GM19193 (cell line): ENCODE data around the gene REM1.

Experiments used
- POLR2A ChIP-seq: IDR thresholded peaks from 4 replicates; pipeline ENCODE4 v1.6.1; 2011; ENCODE audit not compliant: insufficient read depth, insufficient read length; ENCODE audit errors: extremely low read depth

Gene REM1, protein sequence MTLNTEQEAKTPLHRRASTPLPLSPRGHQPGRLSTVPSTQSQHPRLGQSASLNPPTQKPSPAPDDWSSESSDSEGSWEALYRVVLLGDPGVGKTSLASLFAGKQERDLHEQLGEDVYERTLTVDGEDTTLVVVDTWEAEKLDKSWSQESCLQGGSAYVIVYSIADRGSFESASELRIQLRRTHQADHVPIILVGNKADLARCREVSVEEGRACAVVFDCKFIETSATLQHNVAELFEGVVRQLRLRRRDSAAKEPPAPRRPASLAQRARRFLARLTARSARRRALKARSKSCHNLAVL

DNA sequence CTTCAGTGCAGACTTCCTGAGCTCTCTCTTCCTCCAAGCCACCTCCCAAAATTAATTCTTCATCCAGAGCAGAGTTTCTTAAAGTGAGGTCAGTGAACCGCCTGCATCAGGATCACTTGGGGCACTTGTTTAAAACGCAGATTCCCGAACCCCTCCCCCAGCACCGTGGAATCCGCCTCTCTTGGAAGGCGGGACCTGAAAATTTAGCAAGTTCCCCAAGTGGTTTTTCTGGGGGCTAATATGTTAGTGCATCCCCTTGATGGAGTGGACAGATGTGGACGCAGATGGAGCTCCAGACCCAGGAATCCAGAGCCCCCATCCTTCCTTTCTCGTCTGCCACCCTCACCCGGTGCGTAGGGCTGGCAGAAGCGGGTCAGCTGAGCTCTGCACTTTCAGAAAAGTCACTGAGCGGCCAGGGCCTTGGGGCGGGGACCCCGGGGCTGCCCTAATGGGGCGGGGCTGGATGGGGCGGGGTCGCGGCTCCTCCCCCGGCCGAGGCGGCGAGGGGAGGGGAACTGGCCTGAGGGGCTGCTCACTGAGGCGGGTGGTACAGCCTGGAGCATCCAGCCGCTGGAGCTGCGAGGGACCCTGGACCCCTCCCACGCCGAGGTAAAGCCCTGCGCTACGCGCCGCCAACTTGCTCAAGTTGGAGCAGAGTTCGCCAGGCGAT, at the start of gene REM1, which contains the start of gene DEFB124:
Gene REM1 (plus strand): TSS at position 531 of the 670 bp plus-strand sequence. CDS start 1,158 bp downstream, outside the sequence.
Gene DEFB124 (minus strand): TSS at position 370 of the 670 bp plus-strand sequence. CDS start 2,114 bp downstream, outside the sequence.
- TF ChIP-seq POLR2A = no peak

DNA sequence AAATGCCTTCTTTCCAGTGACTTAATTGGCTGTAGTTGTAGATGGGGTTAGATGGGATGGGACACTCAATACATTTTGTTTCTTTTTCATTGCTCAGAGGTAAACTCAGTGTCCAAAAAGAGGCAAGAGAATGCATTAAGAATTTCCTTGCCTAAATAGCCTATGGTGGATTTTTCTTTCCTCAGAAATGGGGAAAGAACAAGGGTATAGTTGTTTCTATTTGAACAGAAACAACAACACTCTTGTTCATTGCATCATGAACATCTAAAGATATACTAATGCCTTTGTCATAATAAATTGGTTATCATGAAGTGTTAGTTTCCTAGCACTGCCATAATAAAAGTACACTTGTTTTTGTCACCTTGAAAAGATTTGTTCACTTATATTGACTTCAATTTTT, 49.3 kb upstream of the REM1 start:
- TF ChIP-seq POLR2A = no peak

DNA sequence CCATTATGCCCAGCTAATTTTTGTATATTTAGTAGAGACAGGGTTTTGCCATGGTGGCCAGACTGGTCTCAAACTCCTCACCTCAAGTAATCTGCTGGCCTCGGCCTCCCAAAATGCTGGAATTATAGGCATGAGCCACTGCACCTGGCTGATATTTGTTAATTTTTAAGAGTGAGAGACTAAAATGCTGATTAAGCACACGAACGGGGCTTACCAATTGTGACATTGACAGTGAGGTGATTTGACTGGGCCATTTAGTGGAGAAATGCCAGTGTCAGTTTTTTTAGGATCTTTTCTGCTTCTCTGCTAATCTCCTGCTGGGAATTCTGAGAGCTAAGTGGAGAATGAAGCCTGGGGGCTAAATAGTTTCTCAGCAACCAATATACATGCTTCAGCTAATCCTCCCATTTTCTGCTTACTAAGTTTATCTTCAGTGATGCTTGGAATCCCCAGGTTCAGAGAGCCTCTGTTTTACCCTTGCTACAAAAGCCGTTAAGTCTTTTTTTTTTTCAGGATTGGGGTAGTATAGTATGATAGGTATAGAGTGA, 44.4 kb upstream of the REM1 start:
- no peak for TF ChIP-seq POLR2A

DNA sequence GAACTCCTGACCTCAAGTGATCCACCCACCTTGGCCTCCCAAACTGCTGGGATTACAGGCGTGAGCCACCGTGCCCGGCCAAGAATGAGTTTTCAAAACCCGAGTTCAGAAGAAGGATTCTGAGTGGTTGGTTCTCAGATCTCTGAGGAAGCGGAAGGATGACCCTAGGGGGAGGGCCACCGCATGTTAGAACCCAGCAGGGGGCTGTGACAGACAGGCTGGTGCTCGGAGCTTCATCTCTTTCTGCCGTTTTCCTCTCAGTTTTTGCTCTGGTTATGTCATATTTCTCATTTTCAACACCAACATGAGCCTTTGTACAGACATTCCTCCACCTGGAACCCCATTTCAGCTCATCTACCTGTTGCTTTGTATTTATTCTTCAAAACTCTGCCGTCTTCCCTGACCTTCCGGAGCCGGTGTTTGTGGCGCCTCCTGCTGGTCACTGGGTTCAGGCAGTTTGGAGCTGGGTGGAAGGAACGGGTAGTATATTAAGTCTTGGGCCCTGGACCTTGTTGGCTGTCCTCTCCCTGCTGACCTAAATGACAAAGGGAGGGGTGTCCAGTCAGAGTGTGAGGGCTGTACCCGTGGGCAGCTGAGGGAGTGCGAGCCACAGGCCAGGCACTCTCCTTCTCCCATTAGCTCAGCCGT, 35.0 kb upstream of the REM1 start, which contains the start of gene DEFB123:
Gene DEFB123 (plus strand): TSS at position 621 of the 648 bp plus-strand sequence. CDS start 67 bp downstream, outside the sequence.
- no peak for TF ChIP-seq POLR2A

DNA sequence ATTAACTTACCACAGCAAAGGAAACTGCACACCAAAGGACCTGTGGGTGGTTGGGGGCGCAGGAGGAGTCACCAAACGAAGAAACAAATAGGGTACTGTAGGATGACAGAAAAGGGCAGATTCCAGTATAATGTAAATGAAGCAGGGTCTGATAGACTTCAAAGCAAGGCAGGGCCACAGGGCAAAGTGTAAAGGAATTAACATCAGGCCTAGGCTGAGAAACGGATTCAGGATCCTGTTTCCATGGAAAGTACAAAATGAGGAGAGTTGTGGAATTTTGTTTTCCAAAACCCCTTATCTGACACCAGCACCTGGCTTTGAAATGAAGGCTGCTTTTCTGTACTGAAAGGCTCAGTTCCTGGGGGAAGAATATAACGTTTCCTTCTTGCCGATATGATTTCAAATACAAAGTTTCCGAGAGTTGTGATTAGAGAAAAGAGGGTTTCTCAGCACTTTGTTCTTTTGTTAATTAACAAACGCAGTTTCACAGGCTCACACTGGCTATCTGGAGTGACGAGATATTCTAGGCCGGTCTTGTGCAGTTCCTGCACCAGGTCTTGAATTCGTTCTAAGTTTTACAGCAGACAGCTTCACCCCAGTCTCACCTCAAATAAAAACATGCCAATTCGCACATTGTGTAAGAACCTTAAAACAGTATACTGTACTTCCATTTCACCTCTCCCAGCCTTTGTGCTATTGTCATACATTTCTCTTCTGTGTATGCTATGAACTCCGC, 28.8 kb upstream of the REM1 start:
- TF ChIP-seq POLR2A = no peak

- no peak for TF ChIP-seq POLR2A
Measured at GRCh38 chr20:31449511-31450414, 25.3 kb upstream of the REM1 start.

GRCh38 chr20:31452575-31452974, 22.5 kb upstream of the REM1 start:
- TF ChIP-seq POLR2A = no peak

DNA sequence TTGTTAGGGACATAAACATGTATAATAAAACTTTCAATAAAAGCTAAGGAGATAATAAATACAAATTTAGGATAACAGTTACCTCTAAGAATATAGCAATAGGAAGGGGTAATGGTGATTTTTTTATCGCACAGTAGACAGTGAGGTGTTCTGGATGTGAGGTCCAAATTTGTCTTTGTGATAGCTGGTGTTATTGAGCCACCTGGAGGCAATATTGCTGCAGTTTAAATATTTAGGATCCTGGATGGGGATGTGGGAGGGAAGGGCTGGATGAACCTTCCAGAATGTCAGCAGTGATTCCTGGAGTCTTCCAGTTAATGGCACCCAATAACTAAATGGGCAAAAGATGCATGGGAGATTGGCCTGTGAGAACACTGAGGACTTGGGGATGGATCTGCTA, 20.7 kb upstream of the REM1 start:
- no peak for TF ChIP-seq POLR2A

GRCh38 chr20:31472395-31473330, 2.4 kb upstream of the REM1 start:
- TF ChIP-seq POLR2A = no peak

DNA sequence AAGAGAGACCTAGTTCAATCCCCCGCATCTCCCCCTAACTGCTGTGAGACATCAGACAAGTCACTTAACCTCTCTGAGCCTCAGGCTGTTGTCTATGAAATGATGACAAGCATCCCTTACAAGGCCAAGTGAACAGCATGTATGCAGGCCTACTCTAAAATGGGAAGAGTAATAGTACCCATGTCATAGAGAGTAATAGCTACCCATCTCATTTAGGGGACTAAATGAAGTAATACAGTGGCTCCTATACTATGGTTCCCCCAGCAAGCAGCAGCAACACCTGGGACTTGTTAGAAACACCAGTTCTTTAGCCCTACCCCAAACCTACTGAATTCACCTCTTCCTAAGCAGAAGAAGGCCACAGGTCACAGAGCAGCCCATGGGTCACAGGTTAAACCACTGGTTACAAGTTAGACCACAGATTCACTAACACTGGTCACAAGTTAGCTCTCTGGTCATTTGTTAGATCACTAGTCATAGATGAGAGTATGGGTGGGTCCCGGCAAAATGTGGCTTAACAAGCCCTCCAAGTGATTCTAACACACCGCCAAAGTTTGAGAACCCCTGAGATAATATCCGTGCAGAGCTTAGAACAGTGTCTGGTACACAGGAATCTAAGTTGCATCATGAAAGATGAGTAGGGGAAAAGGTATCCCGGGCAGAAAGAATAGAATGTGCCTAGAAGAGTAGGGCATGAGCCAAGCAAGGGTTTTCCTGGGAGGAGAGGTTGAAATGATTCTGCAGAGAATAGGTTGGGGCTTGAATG, 1.6 kb upstream of the REM1 start:
- TF ChIP-seq POLR2A = no peak

DNA sequence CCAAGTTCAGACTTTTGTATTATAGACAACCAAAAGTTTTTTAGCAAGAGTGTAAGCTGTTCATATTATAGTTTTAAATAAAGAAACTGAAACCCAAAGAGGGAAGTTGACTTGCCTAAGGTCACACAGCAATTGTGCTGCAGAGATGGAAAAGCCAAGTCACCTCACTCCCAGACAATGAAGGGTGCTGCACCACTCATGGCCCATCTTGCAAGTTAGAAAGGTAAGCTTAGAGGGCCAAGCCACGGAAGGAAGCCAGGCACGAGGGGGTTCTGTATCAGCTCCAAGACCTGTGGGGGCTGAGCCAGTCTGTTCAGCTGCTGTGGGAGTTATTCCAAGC, 1.0 kb upstream of the REM1 start:
- TF ChIP-seq POLR2A = no peak
